ENCODE data around the gene PTPN6. TPM values are rescaled to one million over a fixed set of nuclear protein-coding genes. Genes with fewer than 3 reads are reported as not detected.

PTPN6 gene
- total RNA-seq, 1 experiment from 2014 or later, result 19.8 TPM

GRCh38 chr12:6925239-6925539, 26.0 kb upstream of the PTPN6 start:
- no peak overlapping the region for H2BK5ac ChIP-seq (ENCODE audit: insufficient read length, low read length)
- no peak for TF ChIP-seq CTCF (conservative IDR thresholded peaks at IDR 0.05)
- H3K4me2 ChIP-seq (ENCODE audit: insufficient read depth, insufficient read length, low read length), result peak overlapping the region; percentile 97
- Mint-ChIP-seq H3K27me3 (ENCODE audit: low read depth) (peaks cover 1% of the 10 kb centered on the region; the same call in 1 of the 2 replicates), H3K4me1 (peaks cover 55 to 58% of the 10 kb centered on the region in 2 experiments), H3K36me3 (ENCODE audit: insufficient read depth in 1 of 3, low read depth in 3 of 3) (peaks cover 15 to 44% (median 37%) of the 10 kb centered on the region in 3 experiments; a peak in 6 of 7 replicates), H3K4me3 (peak overlapping the region; percentile 76 to 89), H3K9me3 (peaks cover 0 to 2% of the 10 kb centered on the region in 2 experiments; a peak in 1 of 5 replicates), H3K27ac (peak overlapping the region; percentile 98 to 100 (median 99))
- no peak overlapping the region for H4K5ac ChIP-seq (ENCODE audit: insufficient read length, low read depth, low read length)
- H3K27me3 ChIP-seq (ENCODE audit: insufficient read depth, low read length), result no peaks in the 10 kb centered on the region
- H2BK20ac ChIP-seq (ENCODE audit: low read depth, low read length, poor library complexity, severe bottlenecking), result no peak overlapping the region
- no CpG with 5 or more reads among the region's 1 CpG for WGBS (ENCODE audit: extremely low coverage, insufficient read length, low lambda C conversion rate)
- peaks cover 3% of the 10 kb centered on the region; the same call in 1 of the 2 replicates for H3K4me1 ChIP-seq (ENCODE audit: insufficient read depth, low read length)
- H3K9ac ChIP-seq (ENCODE audit: extremely low read depth, insufficient read length, low read length), result peak overlapping the region; percentile 14
- no peaks in the 10 kb centered on the region for H3K9me3 ChIP-seq (ENCODE audit: control insufficient read depth, low read depth, low read length)
- H3K23ac ChIP-seq (ENCODE audit: insufficient read length, low read depth, low read length), result no peak overlapping the region
- H4K8ac ChIP-seq (replicated peaks; ENCODE audit: insufficient read length, low read depth, low read length), result no peak overlapping the region
- H2AK5ac ChIP-seq (ENCODE audit: insufficient read length, low read length), result no peak overlapping the region
- H3K14ac ChIP-seq (ENCODE audit: insufficient read depth, low read length), result peak overlapping the region; percentile 55; the same call in 1 of the 2 replicates
- no peak overlapping the region for H3T11ph ChIP-seq (ENCODE audit: low read length)
- H3K4ac ChIP-seq (ENCODE audit: low read depth, low read length), result no peak overlapping the region
- H3K56ac ChIP-seq (ENCODE audit: insufficient read length, low read depth, low read length), result no peak overlapping the region
- H4K91ac ChIP-seq (ENCODE audit: insufficient read length, low read depth, low read length), result no peak overlapping the region
- H2AFZ ChIP-seq (ENCODE audit: low read length), result no peak overlapping the region
- H3K23me2 ChIP-seq (ENCODE audit: insufficient read length, low read depth, low read length, poor library complexity, severe bottlenecking), result peaks cover 30% of the 10 kb centered on the region
- H2BK12ac ChIP-seq (ENCODE audit: insufficient read length, low read depth, low read length), result no peak overlapping the region
- no peak overlapping the region for H2BK15ac ChIP-seq (ENCODE audit: low read depth, low read length)
- no peaks in the 10 kb centered on the region for H3K79me1 ChIP-seq (ENCODE audit: insufficient read depth, low read depth, low read length, poor library complexity, severe bottlenecking)
- no peak for DNase-seq
- H3K27ac ChIP-seq (ENCODE audit: insufficient read length, low read depth, low read length), result peak overlapping the region; percentile 93
- no peaks in the 10 kb centered on the region for H4K20me1 ChIP-seq (ENCODE audit: control insufficient read depth, insufficient read depth, insufficient read length)
- H3K18ac ChIP-seq (ENCODE audit: insufficient read length, low read depth, low read length), result peak overlapping the region; percentile 61
- peaks cover 18% of the 10 kb centered on the region; the same call in 1 of the 2 replicates for H3K79me2 ChIP-seq (ENCODE audit: insufficient read depth, low read length)
- no peak overlapping the region for H2BK120ac ChIP-seq (ENCODE audit: low read depth, low read length, poor library complexity, severe bottlenecking)

Data from H9 (cell line).